KMS-11 (cell line): ENCODE measurements around the gene TAMALIN.
A peak's percentile ranks its signal among the peaks of the same experiment; 100 is the strongest.

Experiments used
- H2AFZ ChIP-seq: fragments of 200-600 bp; sonication (generic); 2 replicates; pipeline ENCODE4 v1.6.1; 2016; ENCODE audit warnings: antibody characterized with exemption, mixed run types, low read depth
- H3K27ac ChIP-seq: fragments of 200-600 bp; sonication (generic); 2 replicates; pipeline ENCODE4 v1.6.1; 2016; ENCODE audit warnings: mild to moderate bottlenecking, mixed run types
- H3K27me3 ChIP-seq: fragments of 200-600 bp; sonication (generic); 2 replicates; pipeline ENCODE4 v1.6.1; 2017; ENCODE audit warnings: mild to moderate bottlenecking, low read depth, mixed run types, moderate library complexity; ENCODE audit not compliant: insufficient read depth
- H3K36me3 ChIP-seq: fragments of 200-600 bp; sonication (generic); 2 replicates; pipeline ENCODE4 v1.6.1; 2017; ENCODE audit warnings: mild to moderate bottlenecking, mixed run types; ENCODE audit not compliant: insufficient read depth
- H3K4me1 ChIP-seq: fragments of 200-600 bp; sonication (generic); 2 replicates; pipeline ENCODE4 v1.6.1; 2016; ENCODE audit warnings: mild to moderate bottlenecking, low read depth, mixed run types; ENCODE audit not compliant: poor library complexity, severe bottlenecking
- H3K4me2 ChIP-seq: fragments of 200-600 bp; sonication (generic); 2 replicates; pipeline ENCODE4 v1.7.0; 2016; ENCODE audit warnings: mild to moderate bottlenecking, mixed run types
- H3K4me3 ChIP-seq: fragments of 200-600 bp; sonication (generic); IDR thresholded peaks from 2 replicates; pipeline ENCODE4 v1.6.1; 2017; ENCODE audit warnings: low read depth, low read length, mixed read lengths; ENCODE audit not compliant: insufficient read depth
- H3K79me2 ChIP-seq: fragments of 200-600 bp; sonication (generic); 2 replicates; pipeline ENCODE4 v1.6.1; 2016; ENCODE audit warnings: low read depth, mixed run types; ENCODE audit not compliant: insufficient read depth
- H3K9ac ChIP-seq: fragments of 200-600 bp; sonication (generic); 2 replicates; pipeline ENCODE4 v1.6.1; 2016; ENCODE audit warnings: mild to moderate bottlenecking, mixed run types
- H4K20me1 ChIP-seq: fragments of 200-600 bp; sonication (generic); 2 replicates; pipeline ENCODE4 v1.6.1; 2016; ENCODE audit warnings: mild to moderate bottlenecking, mixed run types; ENCODE audit not compliant: insufficient read depth
- CTCF ChIP-seq: fragments of 200-600 bp; sonication (generic); conservative IDR thresholded peaks from 2 replicates; pipeline ENCODE4 v1.6.1; 2017; ENCODE audit warnings: low read depth, mild to moderate bottlenecking, antibody characterized with exemption, low read length, moderate library complexity, mixed read lengths

Gene TAMALIN

GRCh38 chr12:52026263-52026662, 19.5 kb downstream of the TAMALIN start:
- Histone ChIP-seq H3K79me2 (no peaks in the 10 kb centered on the region), H3K27me3 (no peaks in the 10 kb centered on the region), H3K27ac (no peak overlapping the region), H3K36me3 (no peaks in the 10 kb centered on the region), H3K9ac (no peak overlapping the region), H4K20me1 (no peaks in the 10 kb centered on the region), H3K4me1 (peaks cover 34% of the 10 kb centered on the region), H2AFZ (peak overlapping the region; percentile 96; the same call in 1 of the 2 replicates), H3K4me3 (no peak overlapping the region), H3K4me2 (peak overlapping the region; percentile 79)
- no peak for TF ChIP-seq CTCF

GRCh38 chr12:52027085-52027843, 20.5 kb downstream of the TAMALIN start:
- H3K27ac ChIP-seq, result no peak overlapping the region
- no peaks in the 10 kb centered on the region for H3K27me3 ChIP-seq
- H3K79me2 ChIP-seq, result no peaks in the 10 kb centered on the region
- H3K9ac ChIP-seq, result no peak overlapping the region
- no peak overlapping the region for H3K4me3 ChIP-seq
- no peak for TF ChIP-seq CTCF
- no peaks in the 10 kb centered on the region for H4K20me1 ChIP-seq
- H3K36me3 ChIP-seq, result no peaks in the 10 kb centered on the region
- no peak overlapping the region for H2AFZ ChIP-seq
- H3K4me2 ChIP-seq, result no peak overlapping the region
- peaks cover 38% of the 10 kb centered on the region for H3K4me1 ChIP-seq

- Histone ChIP-seq H3K9ac (no peak overlapping the region), H3K27me3 (no peaks in the 10 kb centered on the region), H3K4me3 (no peak overlapping the region), H4K20me1 (no peaks in the 10 kb centered on the region), H2AFZ (no peak overlapping the region), H3K4me2 (no peak overlapping the region), H3K36me3 (no peaks in the 10 kb centered on the region), H3K27ac (no peak overlapping the region), H3K4me1 (peaks cover 43% of the 10 kb centered on the region), H3K79me2 (no peaks in the 10 kb centered on the region)
- no peak for TF ChIP-seq CTCF
Measured at GRCh38 chr12:52029685-52030084, 22.9 kb downstream of the TAMALIN start.

- Histone ChIP-seq H3K79me2 (no peaks in the 10 kb centered on the region), H3K36me3 (no peaks in the 10 kb centered on the region), H3K9ac (no peak overlapping the region), H3K4me3 (no peak overlapping the region), H3K27ac (no peak overlapping the region), H3K4me2 (peak overlapping the region; percentile 67), H3K27me3 (no peaks in the 10 kb centered on the region), H3K4me1 (peaks cover 35% of the 10 kb centered on the region), H4K20me1 (no peaks in the 10 kb centered on the region), H2AFZ (peak overlapping the region; percentile 83; the same call in 1 of the 2 replicates)
- no peak for TF ChIP-seq CTCF
Measured at GRCh38 chr12:52032446-52032803, 25.7 kb downstream of the TAMALIN start.
